Activated T-cell treated with anti-CD3 and anti-CD28 coated beads, Interleukin-2, amount 50 U/mL, for 24 hours (primary cell): ENCODE data around the gene S100A7.
A peak's percentile ranks its signal among the peaks of the same experiment; 100 is the strongest.
"Not testable (repeated sequence)": the region's sequence is repeated elsewhere in the genome, so short reads cannot be mapped to it uniquely, and the experiment has no call there.

ENCODE experiments used
- DNase-seq: peaks from one replicate; pipeline ENCODE4 v3.0.0-alpha.2; 2020
- H3K27ac Mint-ChIP-seq: 2 replicates; pipeline ENCODE4 v1.8.0; 2020; ENCODE audit warnings: mild to moderate bottlenecking, mixed read lengths
- H3K27me3 Mint-ChIP-seq: 2 replicates; pipeline ENCODE4 v1.8.0; 2020; ENCODE audit warnings: mixed read lengths
- H3K36me3 Mint-ChIP-seq: 2 replicates; pipeline ENCODE4 v1.8.0; 2020; ENCODE audit warnings: low read depth, mixed read lengths
- H3K4me1 Mint-ChIP-seq: 2 replicates; pipeline ENCODE4 v1.8.0; 2020; ENCODE audit warnings: low read depth, mixed read lengths
- H3K4me3 Mint-ChIP-seq: 2 replicates; pipeline ENCODE4 v1.8.0; 2020; ENCODE audit warnings: mild to moderate bottlenecking, moderate library complexity, mixed read lengths
- H3K9me3 Mint-ChIP-seq: 2 replicates; pipeline ENCODE4 v1.8.0; 2020; ENCODE audit warnings: mixed read lengths

The S100A7 gene

DNA sequence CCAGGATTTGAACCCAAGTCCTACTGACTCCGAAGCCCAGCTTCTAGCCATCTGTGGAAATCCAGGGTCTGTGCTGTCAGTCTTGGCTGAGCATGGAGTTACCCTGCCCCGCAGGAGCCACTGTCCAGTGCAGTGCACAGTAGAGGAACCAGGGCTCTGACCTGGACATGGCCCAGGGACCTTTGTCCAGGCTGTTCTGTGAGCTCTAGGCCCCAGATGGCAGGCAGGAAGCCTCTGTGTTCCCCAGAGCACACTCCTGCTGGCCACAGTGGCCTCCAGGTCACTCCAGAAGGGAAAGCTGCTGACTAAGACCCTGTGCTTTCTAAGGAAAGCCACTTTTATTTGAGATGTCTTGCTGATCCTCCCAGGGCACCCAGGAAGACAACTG is 30.3 kb downstream of the S100A7 start:
- no peaks in the 10 kb centered on the region for H3K9me3 Mint-ChIP-seq
- H3K4me3 Mint-ChIP-seq = no peak overlapping the region
- DNase-seq = no peak
- H3K36me3 Mint-ChIP-seq = no peaks in the 10 kb centered on the region
- H3K4me1 Mint-ChIP-seq = no peaks in the 10 kb centered on the region
- H3K27me3 Mint-ChIP-seq = peaks cover 17% of the 10 kb centered on the region
- H3K27ac Mint-ChIP-seq = no peak overlapping the region

DNA sequence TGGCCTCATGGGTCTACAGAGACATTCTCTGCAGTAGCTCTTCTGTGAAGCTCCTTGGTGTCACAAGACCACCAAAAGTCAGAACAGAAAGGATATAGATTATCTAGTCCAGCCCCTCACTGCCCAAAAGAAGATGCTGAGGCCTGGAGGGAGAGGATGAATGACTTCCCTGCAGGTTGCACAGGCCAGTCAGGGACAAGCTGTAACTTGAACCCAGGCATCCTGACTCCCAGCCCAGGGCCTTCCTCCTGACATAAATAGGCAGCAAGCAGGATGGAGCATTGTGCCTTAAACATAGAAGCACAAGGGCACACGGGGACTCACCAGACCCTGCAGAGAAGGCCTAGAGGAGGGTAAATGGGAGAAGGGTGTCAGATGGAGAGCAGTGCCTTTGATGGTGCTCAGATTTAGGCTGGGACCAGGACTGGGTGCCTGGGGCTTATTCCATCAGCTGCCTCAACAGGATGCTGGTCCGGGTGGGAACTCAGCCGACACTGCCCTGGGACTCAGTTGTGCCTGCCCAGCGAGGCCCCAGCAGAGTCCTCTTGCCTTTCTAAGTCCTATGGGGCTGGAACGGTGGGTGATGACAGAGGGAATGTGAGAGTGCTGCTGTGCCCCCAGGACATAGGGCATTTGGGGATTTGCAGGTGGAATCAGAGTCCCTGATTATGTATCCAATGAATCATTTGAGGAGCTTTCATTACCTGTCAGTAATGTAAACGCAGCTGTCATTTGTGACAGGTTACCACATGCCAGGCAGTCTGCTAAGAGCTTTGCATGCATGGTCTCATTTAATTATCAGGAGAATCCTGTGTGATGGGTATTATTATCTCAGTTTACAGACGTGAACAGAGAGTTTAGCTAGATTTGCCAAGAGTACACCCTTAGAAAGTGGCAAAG is 30.9 kb downstream of the S100A7 start:
- Mint-ChIP-seq H3K4me1 (no peaks in the 10 kb centered on the region), H3K36me3 (no peaks in the 10 kb centered on the region), H3K27me3 (peaks cover 22% of the 10 kb centered on the region), H3K4me3 (no peak overlapping the region), H3K9me3 (no peaks in the 10 kb centered on the region), H3K27ac (no peak overlapping the region)
- DNase-seq = no peak

GRCh38 chr1:153428791-153429190 is 31.7 kb downstream of the S100A7 start:
- no peak overlapping the region for H3K27ac Mint-ChIP-seq
- peaks cover 28% of the 10 kb centered on the region for H3K27me3 Mint-ChIP-seq
- no peaks in the 10 kb centered on the region for H3K4me1 Mint-ChIP-seq
- no peak for DNase-seq
- no peak overlapping the region for H3K4me3 Mint-ChIP-seq
- no peaks in the 10 kb centered on the region for H3K36me3 Mint-ChIP-seq
- H3K9me3 Mint-ChIP-seq = no peaks in the 10 kb centered on the region

DNA sequence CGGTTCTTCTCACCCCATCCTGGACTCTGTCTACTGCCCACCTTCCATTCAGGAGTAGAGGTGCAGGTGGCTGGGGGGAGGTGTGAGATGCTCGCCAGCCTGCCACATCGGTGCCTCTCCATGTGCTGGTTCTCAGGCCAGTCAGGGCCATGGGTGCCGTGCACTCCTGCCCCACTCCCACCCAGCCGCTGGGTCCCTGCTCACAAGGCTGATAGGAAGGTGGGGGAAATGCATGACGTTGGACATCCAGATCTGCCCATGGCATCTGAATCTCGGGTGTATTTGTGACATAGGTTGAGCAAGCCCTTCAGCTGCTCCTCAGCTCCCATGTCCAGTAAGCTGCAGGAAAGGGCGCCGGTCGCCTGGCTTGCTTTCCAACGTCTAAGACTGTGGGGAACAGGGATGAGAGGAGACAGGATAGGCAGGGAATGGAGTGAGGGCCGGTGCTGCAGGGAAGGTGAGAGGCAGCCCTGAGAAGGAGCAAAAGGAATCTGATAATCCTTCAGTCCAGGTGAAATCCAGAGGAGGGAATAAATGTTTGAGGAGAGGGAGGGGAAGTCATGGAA is 32.3 kb downstream of the S100A7 start:
- no peak for DNase-seq
- no peaks in the 10 kb centered on the region for H3K36me3 Mint-ChIP-seq
- peaks cover 31% of the 10 kb centered on the region for H3K27me3 Mint-ChIP-seq
- no peak overlapping the region for H3K4me3 Mint-ChIP-seq
- H3K9me3 Mint-ChIP-seq = no peaks in the 10 kb centered on the region
- no peak overlapping the region for H3K27ac Mint-ChIP-seq
- H3K4me1 Mint-ChIP-seq = no peaks in the 10 kb centered on the region

- Mint-ChIP-seq H3K36me3 (no peaks in the 10 kb centered on the region), H3K27me3 (peaks cover 38% of the 10 kb centered on the region), H3K4me3 (no peak overlapping the region), H3K27ac (no peak overlapping the region), H3K4me1 (no peaks in the 10 kb centered on the region), H3K9me3 (no peaks in the 10 kb centered on the region)
- DNase-seq = no peak
These were observed 33.6 kb downstream of the S100A7 start for GRCh38 chr1:153426809-153427208.

GRCh38 chr1:153422450-153423068 is 37.9 kb downstream of the S100A7 start:
- Mint-ChIP-seq H3K27ac (no peak overlapping the region), H3K36me3 (no peaks in the 10 kb centered on the region), H3K4me1 (no peaks in the 10 kb centered on the region), H3K27me3 (peaks cover 53% of the 10 kb centered on the region), H3K4me3 (no peak overlapping the region), H3K9me3 (no peaks in the 10 kb centered on the region)
- DNase-seq = peak; percentile 71

- Mint-ChIP-seq H3K36me3 (no peaks in the 10 kb centered on the region), H3K9me3 (no peaks in the 10 kb centered on the region), H3K27ac (no peak overlapping the region), H3K27me3 (peaks cover 50% of the 10 kb centered on the region), H3K4me1 (no peaks in the 10 kb centered on the region), H3K4me3 (no peak overlapping the region)
- no peak for DNase-seq
These were observed 40.1 kb downstream of the S100A7 start for GRCh38 chr1:153420306-153420705.

DNA sequence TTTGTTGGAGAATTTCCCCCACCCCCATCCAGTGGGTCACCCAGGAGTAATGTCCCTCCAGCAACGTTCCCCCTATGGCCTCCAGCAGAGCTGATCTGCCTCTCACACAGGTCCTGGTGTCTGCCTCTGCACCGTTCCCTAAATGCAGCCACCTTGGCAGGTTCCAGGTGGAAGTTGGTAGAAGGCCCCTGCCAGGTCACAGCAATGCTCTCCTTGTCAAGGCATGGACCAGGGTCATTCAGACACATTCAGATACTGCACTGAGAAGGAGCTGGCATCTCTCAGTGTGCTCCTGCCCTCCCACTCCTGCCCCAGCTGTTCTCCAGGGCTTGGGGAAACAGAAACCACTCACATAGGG is 41.0 kb downstream of the S100A7 start:
- DNase-seq, H3K27ac Mint-ChIP-seq, H3K4me1 Mint-ChIP-seq, H3K9me3 Mint-ChIP-seq, H3K36me3 Mint-ChIP-seq, H3K4me3 Mint-ChIP-seq: not testable (repeated sequence)
- H3K27me3 Mint-ChIP-seq = peaks cover 42% of the 10 kb centered on the region

DNA sequence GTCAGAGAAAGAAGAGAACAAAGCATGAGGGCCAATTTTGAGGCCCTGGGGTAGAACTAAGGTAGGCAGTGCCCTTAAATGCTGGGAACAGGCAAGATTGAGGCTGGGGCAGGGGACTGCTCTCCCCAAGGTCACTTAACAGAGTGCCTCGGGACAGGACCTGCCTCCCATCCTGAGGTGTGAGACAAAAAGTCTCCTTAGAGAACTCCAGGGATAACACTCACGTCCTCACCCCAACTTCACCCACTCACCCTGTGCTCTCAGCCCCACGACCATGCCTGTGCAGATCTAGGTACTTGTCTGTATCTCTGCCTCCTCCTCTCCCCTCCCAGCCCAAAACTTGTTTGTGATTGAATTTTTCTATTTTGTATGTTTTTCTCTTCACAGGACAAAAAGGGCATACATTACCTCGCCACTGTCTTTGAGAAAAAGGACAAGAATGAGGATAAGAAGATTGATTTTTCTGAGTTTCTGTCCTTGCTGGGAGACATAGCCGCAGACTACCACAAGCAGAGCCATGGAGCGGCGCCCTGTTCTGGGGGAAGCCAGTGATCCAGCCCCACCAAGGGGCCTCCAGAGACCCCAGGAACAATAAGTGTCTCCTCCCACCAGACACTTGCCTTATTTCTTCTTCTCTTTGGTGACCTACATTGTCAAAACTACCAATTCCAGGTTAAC is 41.6 kb downstream of the S100A7 start:
- H3K36me3 Mint-ChIP-seq, DNase-seq: not testable (repeated sequence)

GRCh38 chr1:153417136-153417888 is 43.1 kb downstream of the S100A7 start:
- peaks cover 33% of the 10 kb centered on the region for H3K27me3 Mint-ChIP-seq
- H3K36me3 Mint-ChIP-seq = no peaks in the 10 kb centered on the region
- H3K4me3 Mint-ChIP-seq = no peak overlapping the region

More for the DNA sequence above, 41.6 kb downstream of the S100A7 start:
- H3K4me3 Mint-ChIP-seq, H3K27ac Mint-ChIP-seq, H3K4me1 Mint-ChIP-seq, H3K9me3 Mint-ChIP-seq: not testable (repeated sequence)
- peaks cover 38% of the 10 kb centered on the region for H3K27me3 Mint-ChIP-seq

DNA sequence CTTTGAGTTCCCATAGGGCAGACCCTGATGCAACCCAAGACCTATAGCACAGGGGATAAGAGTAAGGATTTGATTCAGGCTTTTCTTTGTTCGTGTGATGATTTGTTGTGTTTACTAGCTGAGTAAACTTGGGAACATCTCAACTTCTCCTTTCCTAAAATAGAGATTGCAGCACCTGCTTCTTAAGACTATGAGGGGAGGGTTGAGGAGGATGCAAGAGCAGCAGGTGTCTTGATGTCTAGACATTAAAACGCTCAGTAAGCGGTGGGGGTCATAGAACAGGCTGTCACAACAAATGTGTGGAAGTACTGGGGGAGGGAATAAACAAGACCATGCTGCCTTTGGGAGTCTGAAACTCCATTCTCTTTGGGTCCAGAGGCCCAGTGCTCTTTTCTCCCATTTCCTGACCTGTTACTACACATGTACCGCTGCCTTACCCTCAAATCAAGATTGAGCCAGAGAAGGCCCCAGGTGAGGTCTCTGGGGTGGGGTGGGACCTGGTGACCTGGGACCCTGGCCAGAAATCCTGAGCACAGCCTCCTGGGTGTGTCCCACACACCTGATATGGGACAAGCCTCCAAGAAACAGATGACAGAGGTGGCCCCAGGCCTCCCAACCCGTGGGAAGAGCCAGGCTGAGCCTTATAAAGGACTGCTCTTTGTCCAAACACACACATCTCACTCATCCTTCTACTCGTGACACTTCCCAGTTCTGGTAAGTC is 44.4 kb downstream of the S100A7 start, which contains the start of gene S100A7A:
S100A7A (plus strand) TSS at position 671 of the 721 bp plus-strand sequence. CDS start 1,563 bp downstream, outside the sequence.
- Mint-ChIP-seq H3K4me3 (no peak within 1 kb of the TSS), H3K27me3 (peaks cover 37% of the 10 kb centered on the region), H3K36me3 (no peaks in the 10 kb centered on the region), H3K27ac (no peak within 1 kb of the TSS), H3K4me1 (no peaks in the 10 kb centered on the region), H3K9me3 (peaks cover 4% of the 10 kb centered on the region)
- no peak for DNase-seq

More at GRCh38 chr1:153417136-153417888, 43.1 kb downstream of the S100A7 start:
- Mint-ChIP-seq H3K9me3 (no peaks in the 10 kb centered on the region), H3K27ac (no peak overlapping the region), H3K4me1 (no peaks in the 10 kb centered on the region)
- DNase-seq = no peak

DNA sequence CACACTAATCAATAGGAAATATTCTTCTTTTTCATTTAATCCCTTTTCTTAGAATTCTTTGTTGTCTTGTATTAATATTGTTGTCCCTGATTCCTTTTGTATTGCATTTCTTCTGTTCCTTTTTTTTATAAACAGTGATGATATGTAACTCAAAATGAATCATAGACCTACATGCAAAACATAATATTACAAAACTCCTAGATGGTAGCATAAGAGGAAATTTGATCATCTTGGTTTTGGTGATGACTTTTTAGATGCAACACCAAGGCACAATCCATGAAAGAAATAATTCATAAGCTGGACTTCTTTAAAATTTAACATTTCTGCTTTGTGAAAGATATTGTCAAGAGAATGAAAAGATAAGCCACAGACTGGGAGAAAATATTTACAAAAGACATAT is 46.5 kb downstream of the S100A7 start:
- not testable (repeated sequence) for H3K4me1 Mint-ChIP-seq, H3K4me3 Mint-ChIP-seq, H3K36me3 Mint-ChIP-seq, H3K27ac Mint-ChIP-seq, DNase-seq, H3K9me3 Mint-ChIP-seq
- H3K27me3 Mint-ChIP-seq = peaks cover 32% of the 10 kb centered on the region
